ENCODE results near the gene OR5B2. TPM values are rescaled to one million over a fixed set of nuclear protein-coding genes. Genes with fewer than 3 reads are reported as not detected.

OR5B2 gene
- total RNA-seq, 1 experiment from 2014 or later, result not detected

- Mint-ChIP-seq H3K27me3 (ENCODE audit: low read depth) (peaks cover 1% of the 10 kb centered on the region; the same call in 1 of the 2 replicates), H3K36me3 (ENCODE audit: insufficient read depth in 1 of 3, low read depth in 3 of 3) (peaks cover 0 to 11% (median 0%) of the 10 kb centered on the region in 3 experiments; a peak in 3 of 7 replicates), H3K9me3 (peaks cover 20 to 24% of the 10 kb centered on the region in 2 experiments; a peak in 4 of 5 replicates), H3K27ac (no peak overlapping the region), H3K4me3 (no peak overlapping the region), H3K4me1 (no peaks in the 10 kb centered on the region)
- Histone ChIP-seq H4K20me1 (ENCODE audit: control insufficient read depth, insufficient read depth, insufficient read length) (no peaks in the 10 kb centered on the region), H3K9me3 (ENCODE audit: control insufficient read depth, low read depth, low read length) (no peaks in the 10 kb centered on the region), H3K9ac (ENCODE audit: extremely low read depth, insufficient read length, low read length) (no peak overlapping the region), H3K4me1 (ENCODE audit: insufficient read depth, low read length) (no peaks in the 10 kb centered on the region), H2BK20ac (ENCODE audit: low read depth, low read length, poor library complexity, severe bottlenecking) (no peak overlapping the region), H2AFZ (ENCODE audit: low read length) (no peak overlapping the region), H3K79me1 (ENCODE audit: insufficient read depth, low read depth, low read length, poor library complexity, severe bottlenecking) (no peaks in the 10 kb centered on the region), H4K8ac (replicated peaks; ENCODE audit: insufficient read length, low read depth, low read length) (no peak overlapping the region), H3K4me2 (ENCODE audit: insufficient read depth, insufficient read length, low read length) (no peak overlapping the region), H2BK5ac (ENCODE audit: insufficient read length, low read length) (no peak overlapping the region), H2BK12ac (ENCODE audit: insufficient read length, low read depth, low read length) (no peak overlapping the region), H3K18ac (ENCODE audit: insufficient read length, low read depth, low read length) (no peak overlapping the region), H3K56ac (ENCODE audit: insufficient read length, low read depth, low read length) (no peak overlapping the region), H2BK120ac (ENCODE audit: low read depth, low read length, poor library complexity, severe bottlenecking) (no peak overlapping the region), H4K5ac (ENCODE audit: insufficient read length, low read depth, low read length) (no peak overlapping the region), H3T11ph (ENCODE audit: low read length) (no peak overlapping the region), H3K79me2 (ENCODE audit: insufficient read depth, low read length) (no peaks in the 10 kb centered on the region), H3K27ac (ENCODE audit: insufficient read length, low read depth, low read length) (no peak overlapping the region), H2BK15ac (ENCODE audit: low read depth, low read length) (no peak overlapping the region), H3K4ac (ENCODE audit: low read depth, low read length) (no peak overlapping the region), H3K14ac (ENCODE audit: insufficient read depth, low read length) (no peak overlapping the region), H3K23me2 (ENCODE audit: insufficient read length, low read depth, low read length, poor library complexity, severe bottlenecking) (no peaks in the 10 kb centered on the region), H3K27me3 (ENCODE audit: insufficient read depth, low read length) (no peaks in the 10 kb centered on the region), H3K23ac (ENCODE audit: insufficient read length, low read depth, low read length) (no peak overlapping the region), H4K91ac (ENCODE audit: insufficient read length, low read depth, low read length) (no peak overlapping the region), H2AK5ac (ENCODE audit: insufficient read length, low read length) (no peak overlapping the region)
- no peak for TF ChIP-seq CTCF (conservative IDR thresholded peaks at IDR 0.05)
- WGBS (ENCODE audit: extremely low coverage, insufficient read length, low lambda C conversion rate), result no CpG with 5 or more reads among the region's 1 CpG
- DNase-seq, result no peak
These were observed 38.4 kb upstream of the OR5B2 start for GRCh38 chr11:58466293-58466692.
